Heart right ventricle (tissue), 16 donors: ENCODE data around the gene GAB2. TPM values are rescaled to one million over a fixed set of nuclear protein-coding genes. Genes with fewer than 3 reads are reported as not detected.
A peak's percentile ranks its signal among the peaks of the same experiment; 100 is the strongest.

Experiments used
- ATAC-seq, 8 donors: fragments of 200-7000 bp; cut with Tn5 transposase; one replicate each; pipeline ENCODE4 v1.9.1; 2020; ENCODE audit warnings: mild to moderate bottlenecking in 8 of 8, moderate library complexity in 8 of 8, moderate number of reproducible peaks in 1 of 8
- DNase-seq, 2 donors: peaks; one replicate each; pipeline ENCODE4 v3.0.0-alpha.2; 2020
- H3K27ac ChIP-seq, 10 donors: fragments of 200-600 bp; sonication (generic) in 2 of 10; one replicate each; pipeline versions ENCODE4 v1.5.0 to v1.8.0; 2020 to 2022; ENCODE audit warnings: mild to moderate bottlenecking in 3 of 10
- H3K27me3 ChIP-seq, 7 donors: fragments of 200-600 bp; one replicate each; pipeline ENCODE4 v1.8.0; 2021 to 2022; ENCODE audit warnings: mild to moderate bottlenecking in 2 of 7
- H3K36me3 ChIP-seq, 9 donors: fragments of 200-600 bp; sonication (generic) in 1 of 9; one replicate each; pipeline versions ENCODE4 v1.5.0 to v1.8.0; 2020 to 2022; ENCODE audit warnings: mild to moderate bottlenecking in 2 of 9
- H3K4me1 ChIP-seq, 9 donors: fragments of 200-600 bp; sonication (generic) in 1 of 9; one replicate each; pipeline versions ENCODE4 v1.5.0 to v1.8.0; 2020 to 2022; ENCODE audit warnings: mild to moderate bottlenecking in 4 of 9
- H3K4me3 ChIP-seq, 10 donors: fragments of 200-600 bp; sonication (generic) in 2 of 10; one replicate each; pipeline versions ENCODE4 v1.5.0 to v1.8.0; 2020 to 2022; ENCODE audit warnings: mild to moderate bottlenecking in 7 of 10, moderate library complexity in 2 of 10
- H3K9me3 ChIP-seq, 11 donors: fragments of 200-600 bp in 10 of 11; sonication (generic) in 2 of 11; one replicate each; pipeline versions ENCODE4 v1.5.0 to v1.8.0; 2013 to 2022; ENCODE audit warnings: mild to moderate bottlenecking in 2 of 11, control low read depth in 1 of 11, moderate library complexity in 1 of 11
- WGBS, 2 donors: extraction: QIAGEN DNeasy Blood & Tissue Kit; methylation state at CpG; one replicate each; pipeline ENCODE4 v1.1.7; 2013; ENCODE audit warnings: inconsistent platforms in 1 of 2; 5-methylcytosine and 5-hydroxymethylcytosine counted together
- intact Hi-C, 10 donors: fragments of 100-400 bp; cut with DNase I; formaldehyde crosslinking; loops; one replicate each; pipeline versions ENCODE4 v1.11.1 to v1.14.2; 2022
- polyA plus RNA-seq, 2 donors: library from polyadenylated mRNA; stranded (reverse); fragments of 200-250 nt; gene quantifications; one replicate each; pipeline ENCODE4 v1.2.3, GENCODE V29; 2013
- total RNA-seq, 10 donors: library from RNA; stranded (reverse); fragmentation: NEBNext Ultra II Directional in 3 of 10; extraction: Animal tissue kit (Norgen Biotek cat#: 25700) in 3 of 10; gene quantifications; one replicate each; pipeline versions ENCODE4 v1.2.1 to v1.2.4, GENCODE V29; 2021 to 2023
- TF ChIP-seq, protein P1 (sequence below), 9 donors: fragments of 200-600 bp; sonication (generic) in 2 of 9; IDR thresholded peaks; one replicate each; pipeline versions ENCODE4 v1.5.0 to v1.8.0; 2021 to 2022; ENCODE audit warnings: antibody characterized with exemption in 9 of 9, mild to moderate bottlenecking in 5 of 9, moderate library complexity in 1 of 9
- donor health status: Arrhythmogenic right ventricular cardiomyopathy.
- donor health status: ischemic (EF 13 %, LVEDD 7.1; RV severe dilation, severe dysfunction).
- donor health status: healthy with polysubstance abuse.
- donor health status: DM: no; HTN: yes; CAD: no.
- donor health status: DM: no; HTN: no; CAD: no.
- donor health status: ischemic (EF 25% LVEDD 6.9; RV normal size, moderate dysfunction).
- donor health status: ischemic (EF 25% LVEDD 5.7; RV mildly dilated, moderate dysfunction).
- donor health status: healthy.
- donor health status: DM: yes; HTN: yes; CAD: no.
- donor health status: Ischemic cardiomyopathy.
- donor health status: ischemic (EF 35%, LVEDD 5.7; RV mildly dilated, moderate dysfunction).
- donor health status: nonischemic (EF 11% LVEDD 7.7; RV severe dilation, severe dysfunction).
- donor health status: DM: yes; HTN: yes; CAD: no.
- donor health status: PGD.
- donor health status: ischemic (EF 29% LVEDD 5.4; RV normal size, mild dysfunction).
- donor health status: nonischemic (EF 23%, LVEDD 6.1; RV moderate dilation, normal function).

GAB2 gene
- total and polyA plus RNA-seq, 12 donors, result 5.0 to 44.6 (median 27.0) TPM

DNA sequence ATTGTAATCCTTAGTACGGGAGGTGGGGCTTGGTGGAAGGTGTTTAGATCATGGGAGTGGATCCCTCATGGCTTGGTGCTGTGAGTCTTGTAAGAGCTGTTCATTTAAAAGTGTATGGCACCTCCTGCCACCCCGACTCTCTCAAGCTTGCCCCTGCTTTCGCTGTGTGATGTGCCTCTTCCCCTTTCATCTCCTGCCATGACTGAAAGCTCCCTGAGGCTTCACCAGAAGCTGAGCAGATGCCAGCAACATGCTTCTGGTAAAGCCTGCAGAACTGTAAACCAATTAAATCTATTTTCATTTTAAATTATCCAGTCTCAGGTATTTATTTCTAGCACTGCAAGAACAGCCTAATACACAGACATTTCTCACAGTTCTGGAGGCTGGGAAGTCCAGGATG, 40.8 kb downstream of the GAB2 start:
- TF ChIP-seq, protein P1, sequence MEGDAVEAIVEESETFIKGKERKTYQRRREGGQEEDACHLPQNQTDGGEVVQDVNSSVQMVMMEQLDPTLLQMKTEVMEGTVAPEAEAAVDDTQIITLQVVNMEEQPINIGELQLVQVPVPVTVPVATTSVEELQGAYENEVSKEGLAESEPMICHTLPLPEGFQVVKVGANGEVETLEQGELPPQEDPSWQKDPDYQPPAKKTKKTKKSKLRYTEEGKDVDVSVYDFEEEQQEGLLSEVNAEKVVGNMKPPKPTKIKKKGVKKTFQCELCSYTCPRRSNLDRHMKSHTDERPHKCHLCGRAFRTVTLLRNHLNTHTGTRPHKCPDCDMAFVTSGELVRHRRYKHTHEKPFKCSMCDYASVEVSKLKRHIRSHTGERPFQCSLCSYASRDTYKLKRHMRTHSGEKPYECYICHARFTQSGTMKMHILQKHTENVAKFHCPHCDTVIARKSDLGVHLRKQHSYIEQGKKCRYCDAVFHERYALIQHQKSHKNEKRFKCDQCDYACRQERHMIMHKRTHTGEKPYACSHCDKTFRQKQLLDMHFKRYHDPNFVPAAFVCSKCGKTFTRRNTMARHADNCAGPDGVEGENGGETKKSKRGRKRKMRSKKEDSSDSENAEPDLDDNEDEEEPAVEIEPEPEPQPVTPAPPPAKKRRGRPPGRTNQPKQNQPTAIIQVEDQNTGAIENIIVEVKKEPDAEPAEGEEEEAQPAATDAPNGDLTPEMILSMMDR (IDR thresholded peaks at IDR 0.05), result no peak
- Histone ChIP-seq H3K4me1 (peaks cover 6 to 65% (median 41%) of the 10 kb centered on the region in 9 donors), H3K27ac (no peak overlapping the region), H3K4me3 (no peak overlapping the region), H3K36me3 (no peaks in the 10 kb centered on the region), H3K9me3 (peaks cover 0 to 6% (median 0%) of the 10 kb centered on the region in 11 donors), H3K27me3 (no peaks in the 10 kb centered on the region)
- intact Hi-C loops, result loop anchor here in 2 of 10 donors (5.0 to 10.0 kb wide), 2 partner anchors 35 to 122 kb away; no protein-coding TSS in a partner anchor
- WGBS, 2 donors, result 96 to 97% methylated on average over 3 of the region's 3 CpGs
- DNase-seq (no peak), ATAC-seq (no peak)

DNA sequence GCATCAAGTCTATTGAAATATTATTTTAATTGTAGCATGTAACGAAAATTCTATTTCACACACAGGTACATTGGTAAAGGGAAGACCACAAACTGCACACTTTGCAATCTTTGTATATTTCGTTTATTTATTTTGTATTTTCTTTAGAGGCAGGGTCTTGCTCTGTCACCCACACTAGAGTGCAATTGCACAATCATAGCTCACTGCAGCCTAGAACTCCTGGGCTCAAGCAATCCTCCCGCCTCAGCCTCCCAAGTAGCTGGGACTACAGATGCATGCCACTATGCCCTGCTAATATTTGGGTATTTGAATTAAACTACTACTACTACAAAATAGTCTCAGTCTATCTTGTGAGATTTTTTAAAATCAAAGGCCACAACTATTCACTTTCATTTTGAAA, 42.7 kb downstream of the GAB2 start:
- WGBS, 2 donors, result 95 to 97% methylated on average over 3 of the region's 3 CpGs
- no peaks in the 10 kb centered on the region for H3K27me3 ChIP-seq
- TF ChIP-seq, protein P1 (IDR thresholded peaks at IDR 0.05), result no peak
- no peak overlapping the region for H3K4me3 ChIP-seq
- no peak overlapping the region for H3K27ac ChIP-seq
- H3K9me3 ChIP-seq, result peaks cover 0 to 6% (median 0%) of the 10 kb centered on the region in 11 donors
- DNase-seq (no peak), ATAC-seq (no peak)
- intact Hi-C loops, result loop anchor here in 2 of 10 donors (5.0 to 10.0 kb wide), 2 partner anchors 37 to 120 kb away; no protein-coding TSS in a partner anchor
- no peaks in the 10 kb centered on the region for H3K36me3 ChIP-seq
- peaks cover 16 to 63% (median 45%) of the 10 kb centered on the region in 9 donors for H3K4me1 ChIP-seq

DNA sequence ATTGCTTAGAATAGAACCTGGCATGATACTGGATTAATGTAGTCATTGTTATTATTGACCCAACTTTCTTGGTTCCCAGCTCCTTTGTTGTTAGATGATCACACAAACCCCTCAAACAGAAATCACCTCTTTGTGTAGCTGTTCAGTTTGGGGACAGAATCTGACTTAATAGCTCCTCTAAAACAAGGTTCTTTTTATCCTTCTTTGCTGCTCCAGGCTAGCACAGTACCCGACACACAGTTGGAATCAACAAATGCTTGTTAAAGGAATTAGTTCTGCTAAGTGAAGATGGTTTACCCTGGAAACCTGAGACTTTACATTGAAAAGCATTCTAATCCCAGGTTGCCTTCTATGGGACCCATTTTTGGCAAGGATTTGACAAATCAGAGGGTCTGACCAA, 43.9 kb downstream of the GAB2 start:
- Histone ChIP-seq H3K36me3 (no peaks in the 10 kb centered on the region), H3K4me1 (peaks cover 16 to 51% (median 33%) of the 10 kb centered on the region in 9 donors), H3K4me3 (no peak overlapping the region), H3K27ac (no peak overlapping the region), H3K9me3 (peaks cover 0 to 6% (median 0%) of the 10 kb centered on the region in 11 donors), H3K27me3 (no peaks in the 10 kb centered on the region)
- TF ChIP-seq, protein P1 (IDR thresholded peaks at IDR 0.05), result no peak
- intact Hi-C loops, result loop anchor here in 1 of 10 donors (10.0 kb wide), 1 partner anchor 119 kb away; no protein-coding TSS in a partner anchor
- ATAC-seq, result no peak
- WGBS, 2 donors, result 86 to 95% methylated on average over 1 of the region's 1 CpG
- no peak for DNase-seq

DNA sequence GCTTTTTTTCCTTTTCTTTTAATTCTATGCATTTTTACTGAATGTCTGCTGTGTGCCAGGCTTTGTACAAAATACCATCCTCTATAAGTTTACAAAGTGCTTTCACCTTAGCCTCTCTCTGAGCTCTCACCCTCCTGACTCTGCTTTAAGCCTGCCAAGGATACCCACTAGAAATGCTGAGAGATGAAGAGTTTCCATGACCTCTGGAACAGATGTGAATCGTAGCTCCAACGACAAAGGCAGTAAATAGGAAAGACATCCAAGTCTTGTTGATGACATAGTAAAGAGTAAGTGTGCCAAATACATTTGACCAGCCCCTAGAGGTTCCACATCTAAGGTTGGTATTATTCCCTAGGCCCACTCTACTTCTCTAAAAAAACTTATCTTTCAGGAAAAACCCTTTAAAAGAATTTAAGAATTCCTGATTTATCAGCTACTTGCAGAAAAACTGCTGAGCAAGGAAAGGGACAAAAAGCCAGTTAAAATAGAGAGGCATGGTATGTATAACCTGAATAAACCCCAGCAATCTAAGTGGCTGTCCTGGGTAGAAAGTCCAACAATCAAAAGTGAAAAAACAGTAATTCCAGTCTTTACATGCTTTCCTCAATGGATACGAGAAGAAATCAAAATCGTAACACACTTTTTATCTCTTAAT, 45.4 kb downstream of the GAB2 start:
- Histone ChIP-seq H3K4me3 (no peak overlapping the region), H3K27ac (peak overlapping the region in 6 of 10 donors; percentile 5 to 71 (median 45)), H3K36me3 (no peaks in the 10 kb centered on the region), H3K9me3 (peaks cover 0 to 6% (median 0%) of the 10 kb centered on the region in 11 donors), H3K27me3 (no peaks in the 10 kb centered on the region), H3K4me1 (peaks cover 16 to 45% (median 33%) of the 10 kb centered on the region in 9 donors)
- intact Hi-C loops, result loop anchor here in 1 of 10 donors (10.0 kb wide), 1 partner anchor 117 kb away; no protein-coding TSS in a partner anchor
- WGBS, 2 donors, result 51 to 53% methylated on average over 4 of the region's 4 CpGs
- TF ChIP-seq, protein P1 (IDR thresholded peaks at IDR 0.05), result no peak
- DNase-seq (no peak), ATAC-seq (peak in 5 of 8 donors; percentile 31 to 52 (median 37))
